ENCODE results near the gene MIPEP. TPM values are rescaled to one million over a fixed set of nuclear protein-coding genes. Genes with fewer than 3 reads are reported as not detected.

The MIPEP gene
- total and polyA plus RNA-seq, 2 experiments from 2014 or later = 17.1 to 19.8 TPM

DNA sequence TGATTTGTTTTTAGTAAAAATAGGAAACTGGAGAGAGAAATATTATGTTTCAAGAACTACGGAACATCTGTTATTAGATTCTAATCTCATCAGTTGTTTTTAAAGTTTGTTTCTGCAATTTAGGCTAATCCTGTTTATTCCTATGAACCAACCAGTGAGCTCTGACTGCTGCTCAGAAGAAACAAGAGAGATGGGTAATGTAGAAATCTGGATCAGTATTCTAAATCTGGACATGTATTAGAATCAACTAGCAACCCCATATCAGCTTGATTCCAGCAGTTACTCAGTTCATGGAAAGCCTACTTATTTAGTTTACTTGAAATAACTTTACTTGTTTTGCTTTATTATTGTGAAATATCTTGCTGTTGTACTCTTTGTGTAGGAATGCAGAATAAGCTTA lies 203.8 kb downstream of the MIPEP start:
- TF ChIP-seq EZH2phosphoT487 (IDR thresholded peaks at IDR 0.05; ENCODE audit: low read depth, severe bottlenecking, unreplicated experiment) (no peak), EZH2 (IDR thresholded peaks at IDR 0.05; ENCODE audit: borderline replicate concordance) (no peak)
- TF ChIP-seq, protein P1, sequence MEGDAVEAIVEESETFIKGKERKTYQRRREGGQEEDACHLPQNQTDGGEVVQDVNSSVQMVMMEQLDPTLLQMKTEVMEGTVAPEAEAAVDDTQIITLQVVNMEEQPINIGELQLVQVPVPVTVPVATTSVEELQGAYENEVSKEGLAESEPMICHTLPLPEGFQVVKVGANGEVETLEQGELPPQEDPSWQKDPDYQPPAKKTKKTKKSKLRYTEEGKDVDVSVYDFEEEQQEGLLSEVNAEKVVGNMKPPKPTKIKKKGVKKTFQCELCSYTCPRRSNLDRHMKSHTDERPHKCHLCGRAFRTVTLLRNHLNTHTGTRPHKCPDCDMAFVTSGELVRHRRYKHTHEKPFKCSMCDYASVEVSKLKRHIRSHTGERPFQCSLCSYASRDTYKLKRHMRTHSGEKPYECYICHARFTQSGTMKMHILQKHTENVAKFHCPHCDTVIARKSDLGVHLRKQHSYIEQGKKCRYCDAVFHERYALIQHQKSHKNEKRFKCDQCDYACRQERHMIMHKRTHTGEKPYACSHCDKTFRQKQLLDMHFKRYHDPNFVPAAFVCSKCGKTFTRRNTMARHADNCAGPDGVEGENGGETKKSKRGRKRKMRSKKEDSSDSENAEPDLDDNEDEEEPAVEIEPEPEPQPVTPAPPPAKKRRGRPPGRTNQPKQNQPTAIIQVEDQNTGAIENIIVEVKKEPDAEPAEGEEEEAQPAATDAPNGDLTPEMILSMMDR (IDR thresholded peaks at IDR 0.05; ENCODE audit: poor library complexity) = no peak
- 83% methylated on average over 1 of the region's 1 CpG for WGBS (ENCODE audit: low lambda C conversion rate, missing lambda C conversion rate)
- H3K9me2 ChIP-seq (replicated peaks; ENCODE audit: insufficient read depth) = no peaks in the 10 kb centered on the region

DNA sequence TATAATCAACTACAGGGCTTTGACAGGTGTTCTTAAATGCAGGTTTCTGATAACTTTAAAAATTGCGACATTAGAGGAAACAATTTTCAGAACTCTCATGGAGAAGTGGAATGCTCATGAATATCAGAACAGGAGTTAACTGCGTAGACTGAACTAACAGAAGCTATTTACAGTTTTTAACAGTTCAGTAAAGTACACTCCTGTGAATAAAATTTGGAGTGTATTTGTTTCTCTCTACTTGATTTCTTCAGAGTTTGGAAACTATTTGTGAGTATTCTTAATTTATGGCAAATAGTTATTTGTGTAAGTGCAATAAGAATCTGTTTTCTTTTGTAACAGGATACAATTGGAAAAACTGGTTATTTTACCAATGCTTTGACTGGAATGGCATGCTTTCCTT lies 204.6 kb downstream of the MIPEP start:
- TF ChIP-seq EZH2phosphoT487 (IDR thresholded peaks at IDR 0.05; ENCODE audit: low read depth, severe bottlenecking, unreplicated experiment) (no peak), EZH2 (IDR thresholded peaks at IDR 0.05; ENCODE audit: borderline replicate concordance) (no peak)
- TF ChIP-seq, protein P1 (IDR thresholded peaks at IDR 0.05; ENCODE audit: poor library complexity) = no peak
- Histone ChIP-seq H3K79me2 (no peaks in the 10 kb centered on the region), H3K4me1 (ENCODE audit: insufficient read depth) (no peaks in the 10 kb centered on the region), H3K4me2 (no peak overlapping the region), H3K9me3 (ENCODE audit: low read depth) (peaks cover 6% of the 10 kb centered on the region), H4K20me1 (ENCODE audit: insufficient read depth, poor library complexity, severe bottlenecking) (no peaks in the 10 kb centered on the region), H3K36me3 (replicated peaks; ENCODE audit: insufficient read depth, low read depth) (no peaks in the 10 kb centered on the region), H3K27ac (no peak overlapping the region), H3K4me3 (no peak overlapping the region), H2AFZ (no peak overlapping the region), H3K9me2 (replicated peaks; ENCODE audit: insufficient read depth) (no peaks in the 10 kb centered on the region), H3K27me3 (no peaks in the 10 kb centered on the region)
- WGBS (ENCODE audit: low lambda C conversion rate, missing lambda C conversion rate) = 95% methylated on average over 2 of the region's 2 CpGs
- DNase-seq (ENCODE audit: low spot score) = no peak

More for the DNA sequence above, 203.8 kb downstream of the MIPEP start:
- no peak overlapping the region for H3K4me2 ChIP-seq
- H2AFZ ChIP-seq = no peak overlapping the region
- H3K27me3 ChIP-seq = no peaks in the 10 kb centered on the region
- H3K9me3 ChIP-seq (ENCODE audit: low read depth) = peaks cover 6% of the 10 kb centered on the region
- no peaks in the 10 kb centered on the region for H3K4me1 ChIP-seq (ENCODE audit: insufficient read depth)
- DNase-seq (ENCODE audit: low spot score) = no peak
- H3K36me3 ChIP-seq (replicated peaks; ENCODE audit: insufficient read depth, low read depth) = no peaks in the 10 kb centered on the region
- H3K27ac ChIP-seq = no peak overlapping the region
- no peak overlapping the region for H3K4me3 ChIP-seq
- H4K20me1 ChIP-seq (ENCODE audit: insufficient read depth, poor library complexity, severe bottlenecking) = no peaks in the 10 kb centered on the region
- H3K79me2 ChIP-seq = no peaks in the 10 kb centered on the region

DNA sequence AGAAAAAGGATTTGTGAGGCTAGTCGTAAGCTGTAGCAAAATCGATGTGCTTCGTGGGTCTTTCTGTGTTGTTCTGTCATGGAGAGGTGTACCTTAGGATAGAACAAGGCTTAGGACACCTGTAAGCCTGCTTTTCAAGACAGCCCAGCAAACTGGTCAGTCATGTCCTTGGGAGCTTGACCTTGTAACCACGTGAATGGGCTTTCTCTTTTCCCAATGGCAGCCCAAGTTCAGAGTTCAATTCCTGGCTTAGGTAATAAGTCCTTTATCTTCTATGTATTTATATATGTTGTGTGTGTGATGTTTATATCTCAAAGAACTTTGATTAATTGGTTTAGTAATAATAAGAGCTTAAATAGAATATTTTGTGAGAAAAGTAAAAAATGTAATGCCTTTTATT lies 206.1 kb downstream of the MIPEP start:
- Histone ChIP-seq H3K79me2 (no peaks in the 10 kb centered on the region), H3K4me2 (no peak overlapping the region), H3K4me1 (ENCODE audit: insufficient read depth) (peaks cover 7% of the 10 kb centered on the region), H3K27ac (no peak overlapping the region), H3K9me3 (ENCODE audit: low read depth) (peaks cover 6% of the 10 kb centered on the region), H3K9me2 (replicated peaks; ENCODE audit: insufficient read depth) (no peaks in the 10 kb centered on the region), H4K20me1 (ENCODE audit: insufficient read depth, poor library complexity, severe bottlenecking) (no peaks in the 10 kb centered on the region), H3K27me3 (no peaks in the 10 kb centered on the region), H3K36me3 (replicated peaks; ENCODE audit: insufficient read depth, low read depth) (no peaks in the 10 kb centered on the region), H3K4me3 (no peak overlapping the region), H2AFZ (no peak overlapping the region)
- 91% methylated on average over 4 of the region's 4 CpGs for WGBS (ENCODE audit: low lambda C conversion rate, missing lambda C conversion rate)
- TF ChIP-seq, protein P1 (IDR thresholded peaks at IDR 0.05; ENCODE audit: poor library complexity) = no peak
- TF ChIP-seq EZH2phosphoT487 (IDR thresholded peaks at IDR 0.05; ENCODE audit: low read depth, severe bottlenecking, unreplicated experiment) (no peak), EZH2 (IDR thresholded peaks at IDR 0.05; ENCODE audit: borderline replicate concordance) (no peak)
- no peak for DNase-seq (ENCODE audit: low spot score)

Measured in hepatocyte (in vitro differentiated cells).